WI38 (cell line): ENCODE data around the gene TRIM16.
A peak's percentile ranks its signal among the peaks of the same experiment; 100 is the strongest.
"Not testable (repeated sequence)": the region's sequence is repeated elsewhere in the genome, so short reads cannot be mapped to it uniquely, and the experiment has no call there.

Experiments used
- H3K4me3 ChIP-seq: 2 replicates; pipeline ENCODE4 v1.5.1; 2011; ENCODE audit warnings: low read depth, mild to moderate bottlenecking, control low read depth, low read length
- TF ChIP-seq, protein P1 (sequence below): IDR thresholded peaks from 2 replicates; pipeline ENCODE4 v1.5.1; 2012; ENCODE audit warnings: low read depth, mild to moderate bottlenecking, control low read depth, low read length

The TRIM16 gene

DNA sequence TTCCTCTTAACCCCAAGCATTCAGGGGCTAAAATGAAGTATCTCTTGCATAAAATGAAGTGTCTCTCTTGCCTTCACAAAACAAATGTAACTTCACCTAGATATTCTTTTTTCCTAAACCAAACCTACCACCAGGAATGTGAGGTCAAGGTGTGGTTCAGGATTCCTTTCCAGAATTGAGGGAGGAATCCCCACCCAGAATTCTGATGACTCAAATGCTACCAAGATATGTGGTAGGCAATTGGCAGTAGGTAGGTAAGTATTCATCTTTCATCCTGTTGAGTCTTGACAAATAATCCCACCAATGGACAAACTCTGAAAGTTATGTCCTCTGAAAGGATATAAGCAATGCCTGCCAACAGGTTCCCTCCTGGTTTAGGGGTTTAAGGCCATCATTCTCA lies 26.2 kb downstream of the TRIM16 start:
- TF ChIP-seq, protein P1, sequence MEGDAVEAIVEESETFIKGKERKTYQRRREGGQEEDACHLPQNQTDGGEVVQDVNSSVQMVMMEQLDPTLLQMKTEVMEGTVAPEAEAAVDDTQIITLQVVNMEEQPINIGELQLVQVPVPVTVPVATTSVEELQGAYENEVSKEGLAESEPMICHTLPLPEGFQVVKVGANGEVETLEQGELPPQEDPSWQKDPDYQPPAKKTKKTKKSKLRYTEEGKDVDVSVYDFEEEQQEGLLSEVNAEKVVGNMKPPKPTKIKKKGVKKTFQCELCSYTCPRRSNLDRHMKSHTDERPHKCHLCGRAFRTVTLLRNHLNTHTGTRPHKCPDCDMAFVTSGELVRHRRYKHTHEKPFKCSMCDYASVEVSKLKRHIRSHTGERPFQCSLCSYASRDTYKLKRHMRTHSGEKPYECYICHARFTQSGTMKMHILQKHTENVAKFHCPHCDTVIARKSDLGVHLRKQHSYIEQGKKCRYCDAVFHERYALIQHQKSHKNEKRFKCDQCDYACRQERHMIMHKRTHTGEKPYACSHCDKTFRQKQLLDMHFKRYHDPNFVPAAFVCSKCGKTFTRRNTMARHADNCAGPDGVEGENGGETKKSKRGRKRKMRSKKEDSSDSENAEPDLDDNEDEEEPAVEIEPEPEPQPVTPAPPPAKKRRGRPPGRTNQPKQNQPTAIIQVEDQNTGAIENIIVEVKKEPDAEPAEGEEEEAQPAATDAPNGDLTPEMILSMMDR: no peak
- H3K4me3 ChIP-seq: no peak overlapping the region

DNA sequence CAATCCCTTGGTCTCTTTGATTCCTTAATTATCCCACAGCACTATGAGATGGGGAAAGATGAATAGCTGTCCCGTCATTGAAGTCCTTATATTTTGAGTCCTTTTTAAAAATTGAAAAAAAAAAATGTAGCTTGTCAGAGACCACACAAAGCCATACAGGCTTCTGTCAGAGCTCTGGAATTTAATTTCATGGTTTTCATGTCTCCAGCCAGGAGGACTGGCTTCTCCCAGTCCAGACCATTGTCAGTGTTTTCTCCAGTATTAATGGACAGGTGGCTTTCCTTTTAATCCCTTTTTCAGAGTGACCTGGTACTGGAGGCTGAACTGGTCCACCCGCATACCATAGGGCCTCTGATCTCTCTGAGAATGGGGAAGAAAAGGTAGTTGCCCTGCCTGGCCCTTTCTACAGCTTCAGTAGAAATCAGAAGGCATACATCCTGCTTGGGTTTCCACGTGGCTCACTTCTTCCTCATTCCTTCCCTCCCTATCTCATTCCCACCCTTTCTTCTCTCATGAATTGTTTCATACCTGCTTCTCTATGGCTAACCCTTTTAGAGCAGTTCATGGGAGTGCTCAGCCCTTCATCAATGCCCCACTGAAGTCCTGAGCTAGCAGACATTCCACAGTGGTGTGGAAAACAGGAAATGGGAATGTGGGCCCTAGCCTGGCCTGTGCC lies 29.1 kb downstream of the TRIM16 start:
- no peak overlapping the region for H3K4me3 ChIP-seq
- TF ChIP-seq, protein P1: no peak

DNA sequence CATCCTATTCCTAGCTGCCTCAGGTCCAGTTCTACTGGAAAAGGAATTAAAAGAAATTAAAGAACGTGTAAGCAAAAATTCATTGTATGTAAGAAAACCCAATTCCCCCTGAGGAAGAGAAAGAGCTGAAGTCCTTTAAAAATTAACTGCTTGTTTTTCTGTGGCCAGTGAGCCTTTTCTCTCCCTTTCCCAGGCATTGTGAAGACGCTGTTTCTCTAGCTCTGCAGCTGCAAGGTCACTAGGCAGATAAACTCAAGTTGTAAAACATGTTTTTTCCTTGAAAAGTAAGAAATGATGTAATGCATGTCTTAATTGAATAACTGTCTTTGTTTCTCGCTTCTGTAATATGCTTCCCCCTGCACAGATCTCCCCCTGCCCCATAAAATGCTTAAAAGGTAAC lies 29.7 kb downstream of the TRIM16 start:
- not testable (repeated sequence) for H3K4me3 ChIP-seq

DNA sequence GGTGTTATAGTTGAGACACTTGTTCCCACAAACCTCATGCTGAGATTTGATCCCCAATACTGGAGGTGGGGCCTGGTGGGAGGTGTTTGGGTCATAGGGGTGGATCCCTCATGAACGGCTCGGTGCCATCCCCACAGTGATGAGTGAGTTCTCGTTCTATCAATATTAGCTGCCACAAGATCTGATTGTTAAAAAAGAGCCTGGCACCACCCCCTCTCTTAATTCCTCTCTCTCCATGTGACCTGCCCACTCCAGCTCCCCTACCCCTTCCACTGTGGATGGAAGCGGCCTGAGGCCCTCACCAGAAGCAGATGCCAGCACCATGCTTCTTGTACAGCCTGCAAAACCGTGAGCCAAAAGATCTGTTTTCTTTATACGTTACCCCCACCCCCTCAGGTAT lies 31.2 kb downstream of the TRIM16 start:
- no peak overlapping the region for H3K4me3 ChIP-seq

DNA sequence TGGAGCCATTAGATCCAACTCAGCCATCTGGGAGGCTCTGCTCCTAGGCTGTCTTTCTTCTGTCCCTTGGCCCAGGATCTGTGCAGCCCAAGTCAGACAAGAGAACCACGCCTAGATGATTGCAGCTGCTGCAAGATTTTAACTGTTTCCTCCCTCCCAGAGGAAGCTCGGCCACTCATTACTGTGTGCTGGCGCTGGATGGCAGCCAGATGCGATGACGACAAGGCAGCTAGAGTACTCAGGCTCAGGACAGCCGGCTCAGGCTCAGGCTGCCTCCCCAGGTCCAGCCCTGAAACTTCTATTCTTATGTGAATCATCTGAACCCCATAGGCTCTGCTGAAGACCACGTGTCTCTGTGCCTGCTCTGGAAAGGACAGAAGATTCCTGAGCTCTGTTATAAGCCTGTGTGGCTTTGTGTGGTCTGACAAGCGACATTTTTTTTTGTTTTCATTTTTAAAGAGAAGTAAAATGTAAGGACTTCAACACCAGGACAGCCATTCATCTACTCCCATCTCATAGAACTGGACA lies 32.5 kb downstream of the TRIM16 start:
- TF ChIP-seq, protein P1: no peak
- H3K4me3 ChIP-seq: peak overlapping the region; percentile 94

More for the DNA sequence above, 31.2 kb downstream of the TRIM16 start:
- TF ChIP-seq, protein P1: no peak

DNA sequence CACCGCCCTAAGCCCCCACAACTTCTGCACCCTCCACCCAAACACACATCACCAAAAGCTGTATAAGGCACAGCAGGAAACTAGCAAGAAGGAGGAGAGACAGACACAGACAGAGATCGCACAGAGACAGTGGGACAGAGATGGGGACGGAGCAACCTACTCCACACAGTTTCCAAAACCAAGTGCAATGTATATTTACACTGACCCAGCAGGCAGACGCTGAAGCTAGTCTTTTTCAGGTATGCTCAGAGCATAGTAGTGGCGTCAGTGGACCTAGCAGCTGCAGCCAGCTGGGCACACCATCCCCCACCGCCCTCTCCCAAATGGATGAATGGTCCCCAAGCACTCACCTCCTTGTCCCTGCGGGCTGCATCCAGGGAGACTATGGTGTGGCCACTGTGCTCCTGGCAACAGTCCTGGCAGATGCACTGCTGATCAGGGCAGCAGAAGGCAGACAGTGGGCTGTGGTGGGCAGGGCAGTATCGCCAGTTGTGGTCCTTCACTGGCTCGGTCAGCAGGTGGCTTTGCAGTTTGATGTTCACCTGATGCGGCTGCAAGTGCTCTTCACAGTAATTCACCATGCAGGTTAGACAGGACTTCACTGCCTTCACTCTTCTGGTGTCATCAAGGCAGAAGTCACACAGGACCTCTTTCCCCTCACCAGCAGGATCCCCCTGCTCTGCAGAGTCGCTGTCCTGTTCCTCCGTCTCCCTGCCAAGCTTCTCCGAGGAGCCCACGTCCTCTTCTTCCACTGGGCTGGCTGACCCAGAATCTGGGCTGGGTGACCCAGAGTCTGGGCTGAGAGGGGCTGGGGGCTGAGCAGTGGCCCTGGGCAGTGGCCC lies 33.1 kb downstream of the TRIM16 start:
- peak overlapping the region; percentile 94 for H3K4me3 ChIP-seq
- TF ChIP-seq, protein P1: no peak

DNA sequence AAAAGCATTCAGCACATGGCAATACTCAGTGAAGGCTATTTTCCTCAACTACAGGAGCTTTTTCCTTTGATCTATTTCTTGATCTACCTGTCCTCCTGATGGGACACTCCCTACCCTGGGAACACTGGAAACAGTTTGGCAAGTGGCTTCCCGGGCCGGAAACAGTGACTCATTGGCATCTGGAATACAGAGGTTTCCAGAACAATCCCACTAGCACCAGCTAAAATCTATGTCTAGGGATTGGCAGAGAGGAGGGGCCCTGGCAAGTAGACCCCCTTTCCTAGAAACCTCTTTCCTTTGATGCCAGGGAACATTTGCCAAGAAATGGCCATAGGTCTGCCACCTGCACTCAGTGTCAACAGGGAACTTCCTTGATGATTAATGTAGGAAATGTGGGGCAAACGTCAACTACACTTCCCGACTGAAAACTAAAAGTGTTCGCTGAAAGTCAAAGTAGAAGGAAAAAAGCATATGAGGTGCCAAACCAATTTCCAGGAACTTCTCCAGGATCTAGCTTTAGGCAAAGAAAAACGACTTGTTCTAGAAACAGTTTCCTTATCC lies 34.2 kb downstream of the TRIM16 start:
- TF ChIP-seq, protein P1: no peak
- peak overlapping the region; percentile 94 for H3K4me3 ChIP-seq
